Astrocyte of the hippocampus (primary cell): Measurements from ENCODE around the gene MYO1C.
"Not testable (repeated sequence)": the region's sequence is repeated elsewhere in the genome, so short reads cannot be mapped to it uniquely, and the experiment has no call there.

Source experiments
- DNase-seq: peaks from one replicate; pipeline ENCODE4 v3.0.0; 2011; ENCODE audit warnings: low read depth, low spot score

The MYO1C gene

DNA sequence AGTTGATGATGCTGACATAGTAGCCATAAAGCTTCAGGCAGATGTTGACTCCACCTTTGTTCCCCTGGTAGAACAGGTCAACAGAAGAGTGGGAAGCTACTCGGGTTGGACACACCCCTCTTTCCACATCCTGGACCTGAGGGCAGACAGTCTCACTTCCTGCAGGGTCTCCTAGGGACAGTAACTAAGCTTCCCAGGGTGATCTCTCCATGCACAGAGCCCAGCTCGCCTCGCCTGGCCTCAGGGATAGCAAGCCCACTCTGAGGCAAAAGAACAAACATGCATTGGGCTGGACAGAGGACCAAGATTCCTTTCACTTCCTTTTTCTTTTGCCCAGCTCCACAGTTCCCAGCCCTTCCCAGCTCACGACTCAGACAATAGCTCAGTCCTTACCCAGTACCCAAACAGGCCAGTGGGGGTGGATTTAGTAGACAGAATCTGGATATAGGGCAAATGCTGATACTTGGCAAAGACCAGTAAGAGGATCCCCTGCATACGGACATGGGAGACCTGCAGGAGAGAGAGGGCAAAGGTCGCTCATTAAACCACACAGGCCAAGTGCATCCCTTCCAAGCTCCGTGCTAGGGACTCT, 16.9 kb upstream of the MYO1C start:
- DNase-seq = no peak

DNA sequence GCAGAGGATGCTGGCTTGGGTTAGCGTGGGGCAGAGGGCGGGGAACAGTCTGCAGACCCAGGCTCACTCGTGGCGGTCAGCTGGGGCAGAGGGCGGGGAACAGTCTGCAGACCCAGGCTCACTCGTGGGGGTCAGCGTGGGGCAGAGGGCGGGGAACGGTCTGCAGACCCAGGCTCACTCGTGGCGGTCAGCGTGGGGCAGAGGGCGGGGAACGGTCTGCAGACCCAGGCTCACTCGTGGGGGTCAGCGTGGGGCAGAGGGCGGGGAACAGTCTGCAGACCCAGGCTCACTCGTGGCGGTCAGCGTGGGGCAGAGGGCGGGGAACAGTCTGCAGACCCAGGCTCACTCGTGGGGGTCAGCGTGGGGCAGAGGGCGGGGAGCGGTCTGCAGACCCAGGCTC, 16.2 kb upstream of the MYO1C start:
- DNase-seq = not testable (repeated sequence)

DNA sequence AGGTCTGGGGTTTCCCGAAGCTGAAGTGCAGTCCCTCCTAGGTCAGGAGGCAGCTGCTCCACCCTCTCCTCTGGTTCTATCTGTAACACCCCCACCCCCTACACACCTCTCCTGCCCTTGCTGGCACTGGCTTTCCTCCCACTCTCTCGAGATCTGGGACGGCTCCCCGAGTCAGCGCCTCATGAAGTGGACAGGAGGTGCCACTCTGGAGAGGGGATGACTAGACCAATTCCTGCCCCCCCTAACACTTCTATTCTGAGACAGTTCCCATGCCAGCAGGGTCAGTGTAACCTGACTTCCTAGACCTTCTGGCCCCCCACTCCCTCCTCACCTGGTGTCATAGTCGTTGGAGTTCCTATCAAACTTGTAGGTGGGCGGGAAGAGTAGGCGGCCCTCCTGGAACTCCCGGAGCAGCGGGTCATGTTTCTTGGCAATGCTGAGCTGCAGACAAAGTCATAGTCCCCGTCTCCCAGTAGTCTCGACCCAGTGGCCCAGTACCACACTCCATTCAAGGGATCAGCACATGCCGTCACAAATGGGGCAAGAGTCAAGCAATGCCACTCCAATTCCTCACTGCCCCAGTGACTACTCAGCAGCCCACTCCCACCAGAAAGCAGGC, 14.3 kb upstream of the MYO1C start:
- no peak for DNase-seq

- no peak for DNase-seq
Observed at GRCh38 chr17:1505586-1505985, 13.1 kb upstream of the MYO1C start.

- no peak for DNase-seq
Observed at GRCh38 chr17:1504866-1505265, 12.4 kb upstream of the MYO1C start.

DNA sequence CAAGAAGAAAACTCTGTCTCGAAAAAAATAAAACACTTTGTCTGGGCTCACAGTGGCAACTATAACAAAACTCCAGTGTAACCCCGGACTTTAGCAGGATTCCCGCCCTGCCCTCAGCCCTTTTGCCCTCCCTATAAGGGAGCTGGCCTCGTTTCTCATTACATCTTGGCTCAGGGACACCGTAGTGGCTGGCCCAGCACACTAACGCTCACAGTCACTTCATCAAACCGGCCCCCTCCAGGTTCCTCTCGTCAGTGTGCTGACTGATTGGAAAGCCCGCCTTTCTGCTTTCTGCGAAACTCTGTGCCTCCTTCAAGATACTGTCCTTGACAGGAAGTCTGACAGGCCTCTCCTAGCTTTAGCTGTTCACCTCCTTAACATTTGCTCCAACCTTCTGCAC, 11.2 kb upstream of the MYO1C start:
- DNase-seq = no peak

DNA sequence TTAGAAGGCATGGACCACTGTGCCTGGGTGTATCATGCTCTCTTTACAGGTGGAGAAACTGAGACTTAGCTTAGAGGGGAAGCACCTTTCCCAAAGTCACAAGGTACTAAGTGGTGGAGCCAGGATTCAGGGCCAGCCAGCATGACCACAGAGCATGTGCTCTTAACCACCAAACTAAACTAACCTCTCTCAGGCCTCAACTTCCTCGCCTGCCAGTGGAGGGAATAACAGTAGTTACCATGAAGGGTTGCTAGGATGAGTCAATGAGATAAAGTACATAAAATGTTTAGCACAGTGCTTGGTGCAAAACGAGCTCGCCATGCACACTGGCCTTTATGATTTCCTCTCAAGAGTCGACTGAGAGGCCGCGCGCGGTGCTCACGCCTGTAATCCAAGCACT, 6.4 kb upstream of the MYO1C start:
- DNase-seq = peak; percentile 77

DNA sequence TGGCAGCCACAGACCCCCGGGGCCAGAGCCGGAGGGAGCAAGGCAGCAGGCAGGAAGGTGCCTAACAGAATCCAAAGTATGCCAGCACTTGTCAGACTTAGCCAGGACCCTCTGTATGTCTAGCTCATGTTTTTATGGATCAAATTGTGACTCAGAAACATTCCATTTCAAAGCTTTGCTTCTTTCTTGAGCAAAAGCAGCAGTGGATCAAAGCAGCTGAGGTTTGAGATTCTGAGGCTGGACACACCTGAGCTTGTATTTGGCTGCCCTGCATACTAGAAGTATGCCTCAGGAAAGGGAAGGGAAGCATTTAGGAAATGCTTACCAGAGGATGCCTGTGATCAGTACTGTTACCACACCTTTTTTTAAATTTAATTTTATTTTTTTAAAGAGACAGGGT, 5.7 kb upstream of the MYO1C start:
- peak; percentile 47 for DNase-seq

- no peak for DNase-seq
Observed at GRCh38 chr17:1497831-1498230, 5.3 kb upstream of the MYO1C start.

DNA sequence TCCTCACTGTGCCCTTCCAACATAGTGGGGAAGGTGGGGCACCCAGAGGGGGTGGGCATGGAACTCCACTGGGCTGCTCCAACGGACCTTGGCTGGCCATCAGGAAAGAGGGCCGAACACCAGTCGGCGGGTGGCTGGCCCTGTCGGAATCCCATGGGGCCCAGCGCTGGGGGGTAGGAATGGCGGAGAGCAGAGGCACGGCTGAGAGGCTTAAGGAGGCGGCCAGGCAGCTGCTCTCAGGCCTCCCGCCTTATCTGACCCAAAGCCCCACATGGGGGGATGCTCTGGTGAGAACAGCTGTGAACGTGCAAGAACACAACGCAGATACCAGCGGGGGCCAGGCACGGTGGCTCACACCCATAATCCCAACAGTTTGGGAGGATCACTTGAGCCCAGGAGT, 4.4 kb upstream of the MYO1C start:
- no peak for DNase-seq

DNA sequence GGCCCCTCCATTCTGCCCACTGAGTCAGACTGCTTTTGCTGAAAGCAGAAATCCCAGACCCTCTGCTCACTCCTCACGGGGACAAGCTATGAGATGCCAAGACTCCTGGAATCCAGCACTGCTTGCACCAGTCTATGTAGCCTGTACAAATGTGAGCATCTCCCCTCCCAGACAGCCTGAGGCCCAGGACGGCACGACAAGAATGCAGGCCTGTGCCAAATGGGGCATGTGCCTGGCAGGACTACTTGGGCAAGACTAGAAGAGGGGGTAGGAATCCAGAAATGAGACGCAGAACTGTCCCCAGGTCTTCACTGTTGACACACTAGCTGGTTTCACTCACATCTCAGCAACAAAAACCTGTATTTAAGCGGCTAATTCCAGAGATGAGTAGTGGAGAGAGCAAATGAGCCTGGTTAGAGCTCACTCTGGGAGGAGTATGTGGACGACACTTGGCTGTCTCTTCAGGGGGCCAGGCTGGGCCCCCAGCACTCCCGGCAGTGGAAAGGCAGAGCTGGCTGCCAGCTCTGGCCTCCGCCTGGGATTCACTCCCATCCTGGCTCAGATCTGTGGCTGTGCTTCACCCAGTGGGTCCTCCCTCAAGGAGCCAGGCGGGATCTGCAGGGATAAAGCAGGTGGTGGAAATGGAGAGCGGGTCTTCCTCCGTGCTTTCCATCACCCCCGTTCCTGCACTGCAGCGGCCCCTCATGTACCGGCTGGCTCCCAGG, 2.9 kb upstream of the MYO1C start:
- DNase-seq = peak; percentile 84

DNA sequence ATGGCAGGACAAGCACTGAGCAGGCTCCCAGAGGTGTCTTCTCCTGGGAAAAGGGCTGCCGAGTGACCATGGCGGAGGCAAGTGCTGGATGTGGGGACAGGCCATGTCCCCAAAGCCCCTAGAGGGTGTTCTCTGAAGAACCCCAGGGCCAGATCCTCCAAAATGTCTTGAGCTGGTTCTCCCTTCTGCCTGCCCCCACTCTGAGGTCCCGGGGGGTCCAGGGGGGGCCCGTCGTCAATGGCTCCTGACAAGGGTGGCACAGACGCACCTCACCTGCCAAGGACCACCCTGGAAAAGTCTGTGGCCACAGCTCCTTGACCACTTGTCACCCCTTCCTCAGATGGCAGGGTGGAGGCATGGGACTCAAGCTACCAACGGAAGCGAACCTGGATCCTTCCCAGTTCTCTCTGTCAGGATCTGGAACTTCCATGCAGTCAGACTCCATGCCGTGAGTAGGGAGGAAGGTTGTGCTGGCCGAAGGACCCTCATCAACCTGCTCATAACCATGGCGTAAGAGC, 2.3 kb upstream of the MYO1C start:
- DNase-seq = no peak

- DNase-seq = no peak
Observed at GRCh38 chr17:1494203-1494602, 1.7 kb upstream of the MYO1C start.

GRCh38 chr17:1493291-1493980, 950 bp upstream of the MYO1C start:
- no peak for DNase-seq

- peak; percentile 81 for DNase-seq
Observed at GRCh38 chr17:1491443-1492248, 840 bp downstream of the MYO1C start.

DNA sequence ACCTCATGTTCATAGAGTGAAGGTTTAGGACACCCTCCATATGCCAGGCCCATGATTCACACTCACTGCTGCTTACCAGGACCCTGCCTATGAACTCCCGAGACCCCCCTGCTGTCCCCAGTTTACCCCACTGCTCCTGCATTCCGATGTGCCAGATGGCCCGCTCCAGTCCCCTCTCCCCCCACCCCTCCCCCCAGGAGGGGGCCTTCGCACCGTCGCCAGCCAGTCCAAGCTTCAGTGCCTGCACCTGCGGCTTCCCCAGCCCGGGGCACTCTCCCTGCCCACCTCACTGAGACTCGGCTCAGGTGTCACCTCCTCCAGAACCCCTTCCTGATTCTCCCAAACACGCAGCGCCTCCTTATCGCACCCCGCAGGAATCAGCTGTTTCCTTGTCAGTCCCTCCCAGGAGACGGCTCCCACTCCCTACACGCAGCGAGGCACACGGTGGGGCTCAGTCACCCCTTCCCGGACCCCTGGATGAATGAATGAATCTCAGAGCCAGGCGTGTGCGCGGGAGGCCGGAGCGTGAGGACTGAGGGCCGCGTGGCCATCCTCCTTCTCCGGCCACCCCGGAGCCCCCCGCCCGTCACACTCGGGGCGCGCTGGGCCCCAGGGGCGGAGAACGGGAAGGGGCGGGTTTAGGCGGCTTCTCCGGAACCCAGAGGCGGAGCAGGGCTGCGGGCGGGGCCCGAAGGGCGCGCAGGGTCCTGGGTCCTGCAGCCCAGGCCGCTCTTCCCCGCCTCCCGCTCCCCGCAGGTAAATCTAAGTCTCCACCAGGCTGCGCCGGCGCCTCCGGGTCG, 1.6 kb downstream of the MYO1C start:
- peak; percentile 69 for DNase-seq

DNA sequence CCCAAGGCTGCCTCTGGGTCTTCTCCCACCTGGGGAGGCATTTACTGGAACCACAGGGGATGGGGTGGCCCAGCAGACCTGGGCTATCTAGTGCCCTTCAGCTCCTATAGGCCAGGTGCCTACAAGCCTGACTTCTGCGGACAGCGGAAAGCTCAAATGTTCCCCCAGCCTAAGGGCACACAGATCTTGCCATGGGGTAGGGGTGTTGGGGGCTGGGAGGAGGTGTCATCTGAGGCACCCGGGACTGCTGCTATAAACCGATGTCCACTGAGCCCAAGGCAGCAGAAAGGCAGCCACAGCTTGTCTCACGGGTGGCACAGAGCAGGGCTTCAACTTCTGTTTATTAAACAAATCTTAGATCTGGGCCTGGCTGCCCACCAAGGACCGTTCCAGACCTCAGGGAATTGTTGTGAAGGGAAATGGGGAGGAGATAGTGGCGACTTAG, 3.6 kb downstream of the MYO1C start:
- no peak for DNase-seq

DNA sequence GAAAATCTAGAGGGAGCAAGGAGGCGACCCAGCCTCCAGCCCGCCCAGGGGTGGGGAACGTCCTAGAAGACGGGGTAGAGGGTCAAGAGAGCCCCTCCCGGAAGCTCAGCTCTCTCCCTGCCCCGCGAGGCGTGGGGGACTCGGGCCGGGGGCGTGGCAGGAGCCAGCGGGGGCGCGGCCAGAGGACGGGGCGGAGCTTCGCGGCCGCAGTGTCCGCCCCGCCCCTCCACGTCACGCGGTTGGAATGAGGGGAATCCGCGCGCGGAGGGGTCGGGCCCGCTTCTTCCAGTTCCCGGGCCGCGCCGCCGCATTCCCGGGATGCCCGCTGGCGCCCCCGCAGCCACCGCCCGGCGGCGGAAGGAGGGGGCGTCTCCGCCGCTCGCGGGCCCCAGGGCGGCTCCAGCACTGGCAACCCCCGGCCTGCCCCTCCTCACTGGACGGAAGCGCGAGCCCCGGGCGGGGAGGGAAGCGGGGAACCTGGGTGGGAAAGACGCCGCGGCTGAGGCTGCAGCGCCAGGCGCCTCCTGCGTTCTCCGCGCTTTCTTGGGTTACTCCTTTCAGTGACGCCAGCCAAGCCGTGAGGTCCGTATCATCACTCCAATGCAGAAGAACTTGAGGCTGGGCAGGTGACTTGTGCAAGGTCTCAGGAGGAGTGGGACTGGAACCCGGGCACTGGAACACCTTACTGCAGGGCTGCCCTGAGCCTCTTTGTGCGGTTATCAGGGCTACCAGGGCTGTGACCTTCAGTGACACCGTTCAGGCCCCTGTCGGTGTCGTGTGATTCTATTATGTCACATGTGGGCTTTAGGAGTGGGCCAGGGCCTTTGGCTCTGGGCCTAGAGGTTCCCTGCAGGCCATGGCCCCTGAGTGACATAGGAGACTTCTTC, 4.3 kb downstream of the MYO1C start:
- peak; percentile 98 for DNase-seq
